DMS114 treated with DMSO at 0.1 percent for 48 hours (cell line): Measurements from ENCODE around the gene PTGS1.

ENCODE experiments used
- DNase-seq: peaks from one replicate; lab custom pipeline; 2025; ENCODE audit not compliant: unreplicated experiment; lab: John Stamatoyannopoulos, UW

Gene PTGS1

GRCh38 chr9:122372856-122373845, 2.3 kb downstream of the PTGS1 start:
- no peak for DNase-seq

DNA sequence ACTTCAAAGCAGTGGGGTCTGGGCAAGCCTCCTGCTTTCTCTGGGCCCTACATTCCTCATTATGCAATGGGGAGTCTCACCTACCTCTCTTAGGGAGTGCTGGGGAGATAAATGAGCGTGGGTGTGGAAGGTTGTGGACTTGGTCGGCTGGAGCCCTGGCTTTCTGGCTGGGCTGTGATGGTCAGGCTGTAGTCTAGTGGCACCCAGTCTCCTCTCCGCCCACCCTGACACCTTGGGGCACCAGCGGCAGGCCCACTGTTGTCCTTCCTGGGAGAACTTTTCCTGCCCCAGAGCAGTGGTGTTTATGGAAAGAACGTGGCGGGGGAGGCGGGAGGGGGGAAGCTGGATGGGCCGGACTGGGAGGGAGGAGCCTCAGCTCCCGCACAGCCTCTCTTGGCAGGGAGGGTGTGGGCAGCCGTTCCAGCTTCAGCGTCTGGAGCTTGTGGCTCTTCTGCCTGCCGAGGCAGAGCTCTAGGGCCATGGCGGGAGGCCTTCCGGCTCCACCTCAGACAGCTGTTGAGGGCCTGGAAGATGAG, 4.1 kb downstream of the PTGS1 start:
- no peak for DNase-seq

DNA sequence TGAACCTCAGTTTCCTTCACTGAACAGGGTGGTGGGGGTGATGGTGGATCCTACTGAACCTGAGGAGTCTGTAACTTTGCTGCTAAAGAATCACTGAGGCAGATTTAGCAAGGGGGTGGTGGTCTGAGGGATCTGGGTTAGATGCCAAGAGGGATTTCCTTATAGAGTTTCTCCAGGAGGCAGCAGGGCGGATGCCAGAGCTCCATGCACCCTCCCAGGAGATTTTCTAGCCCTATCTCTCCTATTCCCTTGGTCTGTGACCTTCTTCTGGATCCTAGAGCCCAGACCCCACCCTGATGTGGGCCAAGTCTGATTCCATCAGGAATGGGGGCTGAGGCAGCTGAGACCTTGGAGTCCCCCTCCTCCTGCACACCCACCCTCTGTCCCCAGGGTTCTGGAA, 6.0 kb downstream of the PTGS1 start:
- no peak for DNase-seq

DNA sequence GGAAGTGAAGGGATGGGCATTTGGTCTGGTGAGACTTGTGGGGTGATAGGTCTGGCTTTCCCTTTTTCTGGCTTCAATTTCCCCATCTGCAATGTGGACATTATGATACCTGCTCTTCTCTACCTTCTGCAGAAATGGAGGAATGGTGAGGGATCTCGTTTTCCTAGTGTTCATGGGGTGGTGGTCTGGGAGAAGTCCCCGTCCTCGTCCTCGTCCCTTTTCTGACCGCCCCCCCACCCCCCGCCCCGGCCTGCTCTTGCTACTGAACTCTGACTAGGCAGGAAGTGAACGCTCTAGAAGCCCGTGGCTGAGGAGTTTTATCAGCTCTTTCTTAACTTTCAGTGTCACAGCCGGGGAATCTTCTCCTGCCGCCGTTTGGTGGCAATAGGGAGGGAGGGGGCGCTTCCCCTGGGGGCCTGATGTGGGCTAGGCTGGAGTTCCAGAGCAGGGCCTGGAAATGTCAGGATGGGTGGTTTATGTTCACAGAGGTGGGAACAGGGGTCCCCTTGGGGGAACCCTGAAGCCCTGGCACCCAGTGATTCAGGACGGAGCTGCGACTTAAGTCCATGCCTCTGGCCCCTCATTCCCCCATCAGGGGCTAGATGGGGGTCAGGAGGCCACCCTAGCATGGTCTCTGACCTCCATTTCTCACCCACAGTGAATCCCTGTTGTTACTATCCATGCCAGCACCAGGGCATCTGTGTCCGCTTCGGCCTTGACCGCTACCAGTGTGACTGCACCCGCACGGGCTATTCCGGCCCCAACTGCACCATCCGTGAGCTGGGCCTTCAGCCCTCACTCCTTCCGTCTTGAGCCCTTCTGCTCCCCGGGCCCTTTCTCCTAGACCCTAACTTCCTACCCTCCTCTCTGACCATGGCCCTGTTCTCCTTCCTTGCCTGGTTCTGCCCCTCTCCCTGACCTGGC, 6.7 kb downstream of the PTGS1 start:
- no peak for DNase-seq

GRCh38 chr9:122378236-122378635, 7.4 kb downstream of the PTGS1 start:
- DNase-seq = no peak

- no peak for DNase-seq
These were observed 8.5 kb downstream of the PTGS1 start for GRCh38 chr9:122379340-122379739.

GRCh38 chr9:122380293-122380692, 9.5 kb downstream of the PTGS1 start:
- DNase-seq = no peak

GRCh38 chr9:122381206-122381950, 10.6 kb downstream of the PTGS1 start:
- DNase-seq = no peak

DNA sequence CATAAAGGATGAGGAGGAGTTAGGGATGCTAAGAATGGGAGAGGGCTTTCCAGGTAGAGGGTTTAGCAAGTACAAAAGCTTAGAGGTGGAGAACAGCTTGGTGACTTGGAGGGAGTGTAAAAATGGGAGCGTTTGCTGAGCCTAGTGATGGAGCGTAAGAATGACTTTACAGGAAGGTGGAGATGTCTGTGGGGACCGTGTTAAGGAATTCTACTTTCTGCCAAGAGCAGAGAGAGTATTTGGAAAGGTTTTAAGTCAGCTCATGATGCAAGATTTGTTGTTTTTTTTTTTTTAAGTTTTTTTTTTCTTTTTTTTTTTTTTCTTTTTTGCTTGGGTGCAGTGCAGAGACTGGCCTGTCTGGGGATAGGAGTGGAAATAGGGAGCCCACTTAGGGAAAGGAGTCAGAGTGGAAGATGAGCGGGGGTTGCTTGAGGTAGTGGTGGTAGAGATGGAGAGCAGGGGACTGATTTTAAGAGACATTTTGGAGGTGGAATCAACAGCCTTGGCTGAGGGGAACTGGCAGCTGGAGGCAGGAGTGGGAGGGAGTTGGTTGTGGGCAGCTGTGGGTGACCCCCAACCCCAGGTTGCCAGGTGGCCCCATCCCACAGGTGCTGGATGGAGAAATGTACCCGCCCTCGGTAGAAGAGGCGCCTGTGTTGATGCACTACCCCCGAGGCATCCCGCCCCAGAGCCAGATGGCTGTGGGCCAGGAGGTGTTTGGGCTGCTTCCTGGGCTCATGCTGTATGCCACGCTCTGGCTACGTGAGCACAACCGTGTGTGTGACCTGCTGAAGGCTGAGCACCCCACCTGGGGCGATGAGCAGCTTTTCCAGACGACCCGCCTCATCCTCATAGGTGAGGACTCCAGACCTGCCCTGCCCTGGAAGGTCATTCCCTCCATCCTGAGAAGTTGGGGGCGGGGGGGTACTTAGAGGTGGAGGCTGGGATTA, 12.4 kb downstream of the PTGS1 start:
- DNase-seq = no peak

GRCh38 chr9:122383992-122384461, 13.2 kb downstream of the PTGS1 start:
- DNase-seq = no peak

GRCh38 chr9:122386311-122386872, 15.6 kb downstream of the PTGS1 start:
- DNase-seq = no peak

DNA sequence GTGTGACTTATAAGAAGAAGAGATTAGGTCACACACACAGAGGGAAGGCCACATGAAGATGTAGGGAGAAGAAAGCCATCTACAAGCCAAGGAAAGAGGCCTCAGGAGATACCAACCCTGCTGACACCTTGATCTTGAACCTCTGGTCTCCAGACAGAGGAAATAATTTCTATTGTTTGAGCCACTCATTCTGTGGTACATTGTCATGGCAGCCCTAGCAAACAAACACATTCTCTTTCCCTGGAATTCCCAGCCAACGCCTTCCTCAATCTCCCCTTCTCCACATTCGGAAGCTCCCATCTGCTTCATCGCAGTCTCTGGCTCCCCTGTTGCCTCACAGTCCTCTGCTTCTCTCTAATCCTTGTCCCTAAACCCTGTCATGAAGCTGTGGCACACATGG, 16.7 kb downstream of the PTGS1 start:
- no peak for DNase-seq

DNA sequence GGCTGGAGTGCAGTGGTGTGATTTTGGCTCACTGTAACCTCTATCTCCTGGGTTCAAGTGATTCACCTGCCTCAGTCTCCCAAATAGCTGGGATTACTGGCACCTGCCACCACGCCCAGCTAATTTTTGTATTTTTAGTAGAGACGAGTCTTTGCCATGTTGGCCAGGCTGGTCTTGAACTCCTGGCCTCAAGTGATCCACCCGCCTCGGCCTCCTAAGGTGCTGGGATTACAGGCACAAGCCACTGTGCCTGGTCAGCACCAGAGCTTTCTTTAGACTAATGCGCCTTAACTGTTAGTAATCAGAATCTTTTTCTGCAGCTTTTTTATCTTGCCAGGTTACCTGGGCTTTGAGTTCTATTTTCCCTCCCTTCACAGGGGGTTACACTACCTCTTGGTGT, 18.4 kb downstream of the PTGS1 start:
- no peak for DNase-seq

DNA sequence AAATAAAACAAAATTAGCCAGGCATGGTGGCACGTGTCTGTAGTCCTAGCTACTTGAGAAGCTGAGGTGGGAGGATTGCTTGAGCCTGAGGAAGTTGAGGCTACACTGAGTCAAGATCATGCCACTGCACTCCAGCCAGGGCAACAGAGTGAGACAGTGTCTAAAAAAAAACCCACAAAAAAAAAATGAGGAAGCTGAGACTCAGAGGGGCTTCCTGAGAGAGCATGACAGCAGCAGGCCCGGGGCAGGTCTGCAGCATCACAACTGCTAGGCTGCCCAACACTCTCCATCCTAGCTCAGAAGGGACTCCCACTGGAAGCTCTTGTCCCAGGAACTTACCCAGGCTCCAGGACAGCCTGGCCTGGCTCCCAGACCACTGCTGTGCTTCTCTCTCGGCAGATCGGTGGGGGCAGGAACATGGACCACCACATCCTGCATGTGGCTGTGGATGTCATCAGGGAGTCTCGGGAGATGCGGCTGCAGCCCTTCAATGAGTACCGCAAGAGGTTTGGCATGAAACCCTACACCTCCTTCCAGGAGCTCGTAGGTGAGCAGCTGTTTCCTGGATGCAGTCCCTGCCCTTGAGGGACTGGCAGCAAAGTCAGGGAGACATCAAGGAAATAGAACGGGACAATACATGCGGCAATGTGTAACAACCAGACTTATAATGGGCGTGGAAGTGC, 19.1 kb downstream of the PTGS1 start:
- no peak for DNase-seq

DNA sequence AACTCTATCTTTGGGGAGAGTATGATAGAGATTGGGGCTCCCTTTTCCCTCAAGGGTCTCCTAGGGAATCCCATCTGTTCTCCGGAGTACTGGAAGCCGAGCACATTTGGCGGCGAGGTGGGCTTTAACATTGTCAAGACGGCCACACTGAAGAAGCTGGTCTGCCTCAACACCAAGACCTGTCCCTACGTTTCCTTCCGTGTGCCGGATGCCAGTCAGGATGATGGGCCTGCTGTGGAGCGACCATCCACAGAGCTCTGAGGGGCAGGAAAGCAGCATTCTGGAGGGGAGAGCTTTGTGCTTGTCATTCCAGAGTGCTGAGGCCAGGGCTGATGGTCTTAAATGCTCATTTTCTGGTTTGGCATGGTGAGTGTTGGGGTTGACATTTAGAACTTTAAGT, 21.5 kb downstream of the PTGS1 start:
- no peak for DNase-seq

GRCh38 chr9:122392714-122393113, 21.9 kb downstream of the PTGS1 start:
- DNase-seq = no peak

GRCh38 chr9:122393284-122393983, 22.6 kb downstream of the PTGS1 start:
- no peak for DNase-seq
